PC-9 (cell line): ENCODE data around the gene ADGRA1. TPM values are rescaled to one million over a fixed set of nuclear protein-coding genes. Genes with fewer than 3 reads are reported as not detected.
"Not testable (repeated sequence)": the region's sequence is repeated elsewhere in the genome, so short reads cannot be mapped to it uniquely, and the experiment has no call there.

ENCODE experiments used
- BruUV-seq: library from RNA; stranded (reverse); fragments of 400-500 nt; replicated peaks from 2 replicates; lab custom pipeline; 2021; lab: Mats Ljungman, UMichigan
- CTCF ChIA-PET: fragments of 300-600 bp; sonication (Branson Sonifier 250); formaldehyde crosslinking; loops from one replicate; lab custom pipeline; 2022; ENCODE audit warnings: antibody characterized with exemption; lab: Charles Lee
- POLR2A ChIA-PET: fragments of 300-600 bp; sonication (Branson Sonifier 250); formaldehyde crosslinking; loops from one replicate; lab custom pipeline; 2022; ENCODE audit warnings: antibody characterized with exemption; ENCODE audit not compliant: unreplicated experiment; lab: Charles Lee
- DNase-seq, 2 experiments: peaks; one replicate each; pipeline versions ENCODE4 v3.0.0 to v3.0.0-alpha.2; 2015 to 2022; ENCODE audit warnings: mixed read lengths in 1 of 2
- H2AFZ ChIP-seq: fragments of 200-600 bp; sonication (generic); 2 replicates; pipeline ENCODE4 v1.8.1; 2017; ENCODE audit warnings: antibody characterized with exemption
- H3F3A ChIP-seq: fragments of 200-600 bp; sonication (generic); 2 replicates; pipeline ENCODE4 v1.8.1; 2017; ENCODE audit warnings: antibody characterized with exemption, mild to moderate bottlenecking, low read depth; ENCODE audit not compliant: insufficient read depth
- H3K27ac ChIP-seq: fragments of 200-600 bp; sonication (generic); 2 replicates; pipeline ENCODE4 v1.6.1; 2016; ENCODE audit warnings: mixed run types
- H3K27me3 ChIP-seq: fragments of 200-600 bp; sonication (generic); 2 replicates; pipeline ENCODE4 v1.6.1; 2016; ENCODE audit warnings: low read depth, mixed run types; ENCODE audit not compliant: insufficient read depth
- H3K36me3 ChIP-seq: fragments of 200-600 bp; sonication (generic); 2 replicates; pipeline ENCODE4 v1.6.1; 2016; ENCODE audit warnings: low read depth, mixed run types
- H3K4me1 ChIP-seq: fragments of 200-600 bp; sonication (generic); replicated peaks from 2 replicates; pipeline ENCODE4 v1.6.1; 2016; ENCODE audit warnings: mixed run types; ENCODE audit not compliant: insufficient read depth
- H3K4me2 ChIP-seq: fragments of 200-600 bp; sonication (generic); 2 replicates; pipeline ENCODE4 v1.6.1; 2017; ENCODE audit warnings: mixed run types
- H3K4me3 ChIP-seq: fragments of 200-600 bp; sonication (generic); 2 replicates; pipeline ENCODE4 v1.6.1; 2016; ENCODE audit warnings: mixed run types
- H3K79me2 ChIP-seq: fragments of 200-600 bp; sonication (generic); 2 replicates; pipeline ENCODE4 v1.6.1; 2017; ENCODE audit warnings: low read depth, mixed run types
- H3K9me2 ChIP-seq: fragments of 200-600 bp; sonication (generic); 2 replicates; pipeline ENCODE4 v1.8.1; 2017; ENCODE audit warnings: mild to moderate bottlenecking; ENCODE audit not compliant: insufficient read depth
- H3K9me3 ChIP-seq: fragments of 200-600 bp; sonication (generic); 2 replicates; pipeline ENCODE4 v1.8.1; 2016; ENCODE audit warnings: low read depth; ENCODE audit not compliant: insufficient read depth
- H4K20me1 ChIP-seq: fragments of 200-600 bp; sonication (generic); 2 replicates; pipeline ENCODE4 v1.8.1; 2017; ENCODE audit not compliant: insufficient read depth
- CTCF ChIP-seq: fragments of 200-600 bp; sonication (generic); conservative IDR thresholded peaks from 2 replicates; pipeline ENCODE4 v1.6.1; 2017; ENCODE audit warnings: mixed run types, antibody characterized with exemption, mild to moderate bottlenecking, moderate library complexity
- EZH2 ChIP-seq: fragments of 200-600 bp; sonication (generic); IDR thresholded peaks from 2 replicates; pipeline ENCODE4 v1.8.0; 2017; ENCODE audit warnings: antibody characterized with exemption, low read depth
- intact Hi-C: fragments of 100-400 bp; cut with micrococcal nuclease; formaldehyde crosslinking; loops from one replicate; pipeline ENCODE4 v1.10.0; 2022; ENCODE audit not compliant: unreplicated experiment
- total RNA-seq: library from RNA; stranded (reverse); gene quantifications from 2 replicates; pipeline ENCODE4 v1.2.3, GENCODE V29; 2021

The ADGRA1 gene
- total RNA-seq, 1 experiment from 2014 or later: not detected

GRCh38 chr10:133110609-133111275 is 23.0 kb downstream of the ADGRA1 start:
- ChIA-PET CTCF (no interaction called here), POLR2A (no interaction called here)
- H3K4me2 ChIP-seq: no peak overlapping the region
- no peak for TF ChIP-seq EZH2
- no peak for TF ChIP-seq CTCF
- no TSS peak for BruUV-seq
- H4K20me1 ChIP-seq: no peaks in the 10 kb centered on the region
- no peaks in the 10 kb centered on the region for H3F3A ChIP-seq
- no peak overlapping the region for H2AFZ ChIP-seq
- no peaks in the 10 kb centered on the region for H3K79me2 ChIP-seq
- H3K4me3 ChIP-seq: no peak overlapping the region
- H3K4me1 ChIP-seq: no peaks in the 10 kb centered on the region
- no peaks in the 10 kb centered on the region for H3K9me2 ChIP-seq
- no peaks in the 10 kb centered on the region for H3K9me3 ChIP-seq
- no peak for DNase-seq
- no peak overlapping the region for H3K27ac ChIP-seq
- H3K27me3 ChIP-seq: peaks cover 39% of the 10 kb centered on the region
- intact Hi-C loops: no loop called here
- H3K36me3 ChIP-seq: no peaks in the 10 kb centered on the region

- H3K9me3 ChIP-seq, intact Hi-C loops, H4K20me1 ChIP-seq, H3F3A ChIP-seq, H3K4me2 ChIP-seq, DNase-seq, H3K36me3 ChIP-seq, H3K79me2 ChIP-seq, POLR2A ChIA-PET, CTCF ChIA-PET, H2AFZ ChIP-seq, H3K9me2 ChIP-seq, H3K4me3 ChIP-seq, H3K4me1 ChIP-seq, BruUV-seq, H3K27ac ChIP-seq: not testable (repeated sequence)
- peaks cover 45% of the 10 kb centered on the region for H3K27me3 ChIP-seq
These were observed 23.9 kb downstream of the ADGRA1 start for GRCh38 chr10:133111640-133112039.

GRCh38 chr10:133113146-133113830 is 25.6 kb downstream of the ADGRA1 start:
- H3K36me3 ChIP-seq: no peaks in the 10 kb centered on the region
- no peak overlapping the region for H2AFZ ChIP-seq
- H3K27me3 ChIP-seq: peaks cover 46% of the 10 kb centered on the region
- intact Hi-C loops: no loop called here
- DNase-seq: no peak
- no peaks in the 10 kb centered on the region for H3K4me1 ChIP-seq
- H3K4me3 ChIP-seq: no peak overlapping the region
- H3K9me3 ChIP-seq: no peaks in the 10 kb centered on the region
- no peaks in the 10 kb centered on the region for H3F3A ChIP-seq
- no peak overlapping the region for H3K27ac ChIP-seq
- ChIA-PET POLR2A (no interaction called here), CTCF (no interaction called here)
- no peaks in the 10 kb centered on the region for H3K9me2 ChIP-seq
- H3K79me2 ChIP-seq: no peaks in the 10 kb centered on the region
- no peak for TF ChIP-seq EZH2
- TF ChIP-seq CTCF: no peak
- no TSS peak for BruUV-seq
- no peak overlapping the region for H3K4me2 ChIP-seq
- no peaks in the 10 kb centered on the region for H4K20me1 ChIP-seq
